Measurements from ENCODE around the gene ATG3.

GRCh38 chr3:112598731-112599130, 37.0 kb upstream of the ATG3 start:
- no peak for TF ChIP-seq EZH2phosphoT487 (IDR thresholded peaks at IDR 0.05; ENCODE audit: unreplicated experiment)
- TF ChIP-seq CTCF (conservative IDR thresholded peaks at IDR 0.05; ENCODE audit: low read depth in 2 of 2): no peak
- no peak for TF ChIP-seq JUNB (IDR thresholded peaks at IDR 0.05; ENCODE audit: unreplicated experiment)
- TF ChIP-seq POLR2AphosphoS5 (IDR thresholded peaks at IDR 0.05; ENCODE audit: low read depth): no peak
- no peak for TF ChIP-seq EZH2 (IDR thresholded peaks at IDR 0.05; ENCODE audit: low read depth, unreplicated experiment)
- TF ChIP-seq CREB1 (CRISPR knock-in tag; IDR thresholded peaks at IDR 0.05; ENCODE audit: low read depth): no peak
- no peak for TF ChIP-seq REST (IDR thresholded peaks at IDR 0.05; ENCODE audit: unreplicated experiment)
- no peak for TF ChIP-seq ZNF331 (CRISPR knock-in tag; IDR thresholded peaks at IDR 0.05; ENCODE audit: low read depth)
- no peak for TF ChIP-seq NANOG (IDR thresholded peaks at IDR 0.05; ENCODE audit: borderline replicate concordance)
- TF ChIP-seq ZNF114 (CRISPR knock-in tag; IDR thresholded peaks at IDR 0.05): no peak
- TF ChIP-seq STAT1 (IDR thresholded peaks at IDR 0.05; ENCODE audit: unreplicated experiment): no peak
- TF ChIP-seq ETS1 (IDR thresholded peaks at IDR 0.05): no peak

Measured in GM23338 (cell line).